NB4 (cell line): Measurements from ENCODE around the gene MORC2.

Experiments
- CTCF ChIP-seq: IDR thresholded peaks from one replicate; pipeline ENCODE4 v1.5.1; 2012; ENCODE audit warnings: low read depth, low read length
- POLR2A ChIP-seq: IDR thresholded peaks from 2 replicates; pipeline ENCODE4 v1.6.1; 2011; ENCODE audit warnings: mild to moderate bottlenecking; ENCODE audit not compliant: insufficient read length; ENCODE audit errors: extremely low read depth

- TF ChIP-seq POLR2A (no peak), CTCF (no peak)
These were observed 17.1 kb upstream of the MORC2 start for GRCh38 chr22:30985561-30986208.
